ENCODE results near the gene MCU. TPM values are rescaled to one million over a fixed set of nuclear protein-coding genes. Genes with fewer than 3 reads are reported as not detected.
A peak's percentile ranks its signal among the peaks of the same experiment; 100 is the strongest.

The MCU gene
- total RNA-seq, 2 donors from 2014 or later = 15.0 to 24.6 TPM

- H3K36me3 ChIP-seq = peaks cover 5% of the 10 kb centered on the region
- no peaks in the 10 kb centered on the region for H3K27me3 ChIP-seq (replicated peaks; ENCODE audit: insufficient read depth)
- TF ChIP-seq CTCF (IDR thresholded peaks at IDR 0.05) = peak; percentile 33
- no peaks in the 10 kb centered on the region for H3K9me3 ChIP-seq
- no peak for ATAC-seq (ENCODE audit: insufficient number of reproducible peaks, low FRiP score, low read depth)
- no peaks in the 10 kb centered on the region for H3K4me1 ChIP-seq (ENCODE audit: control insufficient read depth in 1 of 2, low read depth in 2 of 2)
- H3K4me3 ChIP-seq = no peak overlapping the region
- no peak for DNase-seq (ENCODE audit: low spot score)
- no peak overlapping the region for H3K27ac ChIP-seq
Observed at GRCh38 chr10:72875250-72876055, 183.5 kb downstream of the MCU start.

GRCh38 chr10:72879245-72879644 is 187.3 kb downstream of the MCU start:
- no peak for DNase-seq (ENCODE audit: low spot score)
- no peaks in the 10 kb centered on the region for H3K9me3 ChIP-seq
- H3K27me3 ChIP-seq (replicated peaks; ENCODE audit: insufficient read depth) = no peaks in the 10 kb centered on the region
- H3K4me3 ChIP-seq = no peak overlapping the region
- no peak for ATAC-seq (ENCODE audit: insufficient number of reproducible peaks, low FRiP score, low read depth)
- peaks cover 3% of the 10 kb centered on the region for H3K36me3 ChIP-seq
- TF ChIP-seq CTCF (IDR thresholded peaks at IDR 0.05) = no peak
- no peak overlapping the region for H3K27ac ChIP-seq
- no peaks in the 10 kb centered on the region for H3K4me1 ChIP-seq (ENCODE audit: control insufficient read depth in 1 of 2, low read depth in 2 of 2)

GRCh38 chr10:72881291-72881690 is 189.3 kb downstream of the MCU start:
- Histone ChIP-seq H3K36me3 (peaks cover 16% of the 10 kb centered on the region), H3K27ac (no peak overlapping the region), H3K4me1 (ENCODE audit: control insufficient read depth in 1 of 2, low read depth in 2 of 2) (no peaks in the 10 kb centered on the region), H3K4me3 (no peak overlapping the region), H3K9me3 (no peaks in the 10 kb centered on the region), H3K27me3 (replicated peaks; ENCODE audit: insufficient read depth) (no peaks in the 10 kb centered on the region)
- no peak for ATAC-seq (ENCODE audit: insufficient number of reproducible peaks, low FRiP score, low read depth)
- TF ChIP-seq CTCF (IDR thresholded peaks at IDR 0.05) = no peak
- DNase-seq (ENCODE audit: low spot score) = no peak

- Histone ChIP-seq H3K27ac (no peak overlapping the region), H3K27me3 (replicated peaks; ENCODE audit: insufficient read depth) (no peaks in the 10 kb centered on the region), H3K36me3 (peaks cover 18% of the 10 kb centered on the region), H3K9me3 (no peaks in the 10 kb centered on the region), H3K4me3 (no peak overlapping the region), H3K4me1 (ENCODE audit: control insufficient read depth in 1 of 2, low read depth in 2 of 2) (no peaks in the 10 kb centered on the region)
- ATAC-seq (ENCODE audit: insufficient number of reproducible peaks, low FRiP score, low read depth) (no peak), DNase-seq (ENCODE audit: low spot score) (no peak)
- TF ChIP-seq CTCF (IDR thresholded peaks at IDR 0.05) = no peak
Observed at GRCh38 chr10:72883861-72884260, 191.9 kb downstream of the MCU start.

GRCh38 chr10:72885953-72886352 is 194.0 kb downstream of the MCU start:
- no peak for ATAC-seq (ENCODE audit: insufficient number of reproducible peaks, low FRiP score, low read depth)
- H3K4me1 ChIP-seq (ENCODE audit: control insufficient read depth in 1 of 2, low read depth in 2 of 2) = no peaks in the 10 kb centered on the region
- no peak for DNase-seq (ENCODE audit: low spot score)
- no peaks in the 10 kb centered on the region for H3K9me3 ChIP-seq
- TF ChIP-seq CTCF (IDR thresholded peaks at IDR 0.05) = no peak
- no peak overlapping the region for H3K27ac ChIP-seq
- H3K36me3 ChIP-seq = peaks cover 18% of the 10 kb centered on the region
- no peaks in the 10 kb centered on the region for H3K27me3 ChIP-seq (replicated peaks; ENCODE audit: insufficient read depth)
- H3K4me3 ChIP-seq = no peak overlapping the region

Measured in thoracic aorta (tissue), 2 donors.